Fibroblast of skin of right biceps (primary cell): ENCODE measurements around the gene PAGR1.
"Not testable (repeated sequence)": the region's sequence is repeated elsewhere in the genome, so short reads cannot be mapped to it uniquely, and the experiment has no call there.

Experiments used
- DNase-seq: peaks from one replicate; pipeline ENCODE4 v3.0.0-alpha.2; 2013

Gene PAGR1

DNA sequence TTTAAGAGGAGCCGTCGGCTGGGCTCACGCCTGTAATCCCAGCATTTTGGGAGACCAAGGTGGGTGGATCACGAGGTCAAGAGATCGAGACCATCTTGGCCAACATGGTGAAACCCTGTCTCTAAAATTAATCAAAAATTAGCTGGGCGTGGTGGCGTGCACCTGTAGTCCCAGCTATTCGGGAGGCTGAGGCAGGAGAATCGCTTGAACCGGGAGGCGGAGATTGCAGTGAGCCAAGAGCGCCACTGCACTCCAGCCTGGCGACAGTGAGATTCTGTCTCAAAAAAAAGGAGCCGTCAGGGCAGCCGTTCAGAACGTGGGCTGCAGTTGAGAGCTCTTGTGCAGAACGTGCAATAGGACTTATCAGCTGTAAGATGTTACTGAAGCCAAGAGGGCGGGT is 22.8 kb upstream of the PAGR1 start:
- not testable (repeated sequence) for DNase-seq

GRCh38 chr16:29794231-29794710 is 21.7 kb upstream of the PAGR1 start:
- no peak for DNase-seq

DNA sequence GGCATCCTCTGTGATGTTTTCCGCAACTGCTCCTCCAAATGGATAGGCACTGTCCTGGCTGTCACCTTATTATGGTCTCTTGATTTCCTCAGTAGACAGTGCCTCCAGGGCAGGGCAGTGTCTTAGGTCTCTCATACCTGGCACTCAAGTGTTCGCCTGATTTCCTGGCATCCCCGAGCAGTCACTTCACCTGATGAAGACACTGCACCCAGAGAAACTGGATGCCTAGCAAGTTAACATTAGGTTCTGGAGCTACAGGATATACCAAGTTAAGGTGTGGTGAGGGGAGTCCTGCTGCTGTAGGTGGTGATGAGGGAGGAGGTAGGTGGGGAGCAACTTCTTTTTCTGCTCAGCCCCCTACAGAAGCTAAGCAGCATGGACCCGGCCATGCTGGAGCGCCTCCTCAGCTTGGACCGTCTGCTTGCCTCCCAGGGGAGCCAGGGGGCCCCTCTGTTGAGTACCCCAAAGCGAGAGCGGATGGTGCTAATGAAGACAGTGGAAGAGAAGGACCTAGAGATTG is 13.5 kb upstream of the PAGR1 start:
- no peak for DNase-seq

DNA sequence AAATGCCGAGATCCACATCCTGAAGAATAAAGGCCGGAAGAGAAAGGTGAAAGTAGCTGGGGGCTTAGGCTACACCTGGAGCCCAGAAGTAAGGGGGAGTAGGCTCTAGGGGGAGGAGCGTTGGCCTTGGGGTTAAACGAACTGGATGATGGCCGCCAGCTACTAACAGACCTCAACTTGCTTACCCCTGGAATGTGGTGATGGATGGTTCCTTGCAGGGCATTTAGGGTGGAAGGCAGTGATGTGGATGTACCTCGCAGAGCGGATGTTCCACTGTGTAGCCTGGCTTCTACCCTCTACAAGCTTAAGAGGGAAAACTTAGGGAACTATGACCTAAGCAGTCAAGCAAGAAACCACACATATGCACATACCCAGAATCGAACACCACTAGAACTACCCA is 11.9 kb upstream of the PAGR1 start:
- no peak for DNase-seq

DNA sequence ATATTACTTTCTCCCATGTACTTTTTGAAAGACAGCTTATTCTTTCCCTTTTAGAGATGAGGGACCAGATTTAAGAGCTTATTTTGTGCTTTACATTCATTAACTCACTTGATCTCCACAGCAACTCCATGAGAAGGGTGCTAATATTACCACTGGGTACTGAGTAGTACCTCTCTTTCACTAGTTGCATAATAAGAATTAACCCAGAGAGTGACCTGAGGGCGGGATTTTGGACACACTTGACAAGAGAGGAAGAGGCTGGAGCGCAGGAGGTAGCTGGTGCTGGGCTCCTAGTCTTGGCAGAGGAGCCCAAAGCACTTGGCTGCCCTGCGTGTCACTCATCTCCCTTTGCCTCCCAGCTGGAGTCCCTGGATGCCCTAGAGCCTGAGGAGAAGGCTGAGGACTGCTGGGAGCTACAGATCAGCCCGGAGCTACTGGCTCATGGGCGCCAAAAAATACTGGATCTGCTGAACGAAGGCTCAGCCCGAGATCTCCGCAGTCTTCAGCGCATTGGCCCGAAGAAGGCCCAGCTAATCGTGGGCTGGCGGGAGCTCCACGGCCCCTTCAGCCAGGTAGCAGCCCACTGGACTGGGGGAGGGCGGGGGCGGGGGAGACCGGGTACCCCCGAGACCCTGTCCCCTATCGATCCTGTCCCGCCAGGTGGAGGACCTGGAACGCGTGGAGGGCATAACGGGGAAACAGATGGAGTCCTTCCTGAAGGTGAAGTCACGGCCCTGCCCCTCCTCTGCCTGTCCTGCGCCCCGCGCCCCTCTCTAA is 11.3 kb upstream of the PAGR1 start:
- no peak for DNase-seq

- peak; percentile 98 for DNase-seq
Observed at GRCh38 chr16:29805232-29806098, 10.5 kb upstream of the PAGR1 start.

- DNase-seq = no peak
Observed at GRCh38 chr16:29806099-29806579, 9.8 kb upstream of the PAGR1 start, which contains the start of gene MAZ. TSS of gene MAZ (plus strand) at chr16:29806529. CDS start at chr16:29806702, 173 bp downstream.

GRCh38 chr16:29806641-29807425 is 9.1 kb upstream of the PAGR1 start:
- peak; percentile 71 for DNase-seq

GRCh38 chr16:29807426-29808218 is 8.3 kb upstream of the PAGR1 start:
- DNase-seq = peak; percentile 95

DNA sequence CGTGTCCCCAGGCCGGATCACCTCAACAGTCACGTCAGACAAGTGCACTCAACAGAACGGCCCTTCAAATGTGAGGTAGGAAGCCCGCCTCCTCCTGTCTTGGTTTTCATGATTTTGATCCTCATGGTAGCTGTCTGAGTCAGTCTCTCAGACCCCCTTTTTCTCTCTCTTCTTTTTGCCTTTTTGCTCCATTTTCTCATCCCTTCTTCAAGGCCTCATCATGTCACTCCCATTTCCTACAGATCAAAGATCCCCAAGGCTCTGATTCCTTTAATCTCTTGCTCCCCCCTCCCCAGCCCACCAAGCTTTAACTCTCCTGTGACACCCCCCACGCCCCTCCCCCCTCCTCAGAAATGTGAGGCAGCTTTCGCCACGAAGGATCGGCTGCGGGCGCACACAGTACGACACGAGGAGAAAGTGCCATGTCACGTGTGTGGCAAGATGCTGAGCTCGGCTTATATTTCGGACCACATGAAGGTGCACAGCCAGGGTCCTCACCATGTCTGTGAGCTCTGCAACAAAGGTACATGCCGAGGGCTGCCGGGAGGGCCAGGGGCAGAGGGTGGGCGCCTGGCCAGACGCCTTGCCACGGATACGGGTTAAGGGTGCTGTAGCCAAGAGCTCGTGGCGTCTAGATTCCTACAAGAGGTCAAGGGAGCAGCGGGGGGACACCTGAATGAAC is 7.6 kb upstream of the PAGR1 start:
- no peak for DNase-seq

GRCh38 chr16:29809031-29809747 is 6.8 kb upstream of the PAGR1 start:
- DNase-seq = no peak

DNA sequence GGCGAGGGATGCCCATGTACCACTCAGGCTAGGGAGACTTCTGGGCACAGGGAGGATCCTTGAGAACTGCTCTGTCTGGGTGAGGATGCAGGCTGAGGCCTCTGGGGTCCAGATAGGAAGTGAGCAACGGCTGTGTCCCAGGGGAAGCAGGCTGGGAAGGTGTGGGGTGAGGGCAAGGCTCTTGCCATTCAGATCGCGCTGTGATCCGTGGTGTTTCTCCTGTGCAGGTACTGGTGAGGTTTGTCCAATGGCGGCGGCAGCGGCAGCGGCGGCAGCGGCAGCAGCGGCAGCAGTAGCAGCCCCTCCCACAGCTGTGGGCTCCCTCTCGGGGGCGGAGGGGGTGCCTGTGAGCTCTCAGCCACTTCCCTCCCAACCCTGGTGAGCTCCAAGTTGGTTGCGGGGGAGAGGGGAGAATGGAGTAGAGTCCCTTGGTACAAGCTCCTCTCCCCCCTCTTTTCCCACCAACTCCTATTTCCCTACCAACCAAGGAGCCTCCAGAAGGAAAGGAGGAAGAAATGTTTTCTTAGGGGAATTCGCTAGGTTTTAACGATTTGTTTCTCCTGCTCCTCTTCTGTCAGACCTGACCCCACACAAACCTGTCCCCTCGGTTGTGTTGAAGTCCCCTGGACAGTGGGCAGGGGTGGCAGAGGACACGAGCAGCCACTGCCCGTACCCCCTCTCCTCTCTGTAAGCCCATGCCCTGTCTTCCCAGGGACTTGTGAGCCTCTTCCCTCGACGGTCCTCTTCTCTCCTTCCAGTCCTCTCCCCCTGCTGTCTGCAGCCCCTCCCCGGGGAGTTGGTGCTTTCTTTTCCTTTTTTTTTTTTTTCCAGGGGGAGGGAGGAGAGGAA is 5.9 kb upstream of the PAGR1 start:
- peak; percentile 31 for DNase-seq

DNA sequence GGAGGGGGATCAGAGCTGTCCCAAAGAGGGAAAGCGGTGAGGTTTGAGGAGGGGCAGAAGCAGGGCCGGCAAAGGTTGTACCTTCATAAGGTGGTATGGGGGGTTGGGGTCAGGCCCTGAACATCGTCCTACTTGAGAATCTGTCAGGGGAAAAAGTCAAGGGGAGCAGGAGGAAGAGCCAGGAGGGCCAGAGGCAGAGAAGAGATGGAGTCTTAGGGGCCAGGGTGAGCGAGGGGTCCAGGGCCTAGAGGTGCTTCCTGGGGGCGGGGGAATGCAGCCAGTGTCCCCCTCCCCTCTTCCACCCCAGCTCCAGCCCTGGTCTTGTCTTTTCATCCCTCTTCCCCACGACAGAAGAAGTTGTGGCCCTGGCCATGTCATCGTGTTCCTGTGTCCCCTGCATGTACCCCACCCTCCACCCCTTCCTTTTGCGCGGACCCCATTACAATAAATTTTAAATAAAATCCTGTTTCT is 5.2 kb upstream of the PAGR1 start:
- DNase-seq = no peak

- peak; percentile 97 for DNase-seq
Observed at GRCh38 chr16:29811170-29811895, 4.6 kb upstream of the PAGR1 start.

- peak; percentile 66 for DNase-seq
Observed at GRCh38 chr16:29811896-29812665, 3.9 kb upstream of the PAGR1 start, which contains the start of gene PRRT2. TSS of gene PRRT2 (plus strand) at chr16:29812193. CDS start at chr16:29813055, 862 bp downstream.

DNA sequence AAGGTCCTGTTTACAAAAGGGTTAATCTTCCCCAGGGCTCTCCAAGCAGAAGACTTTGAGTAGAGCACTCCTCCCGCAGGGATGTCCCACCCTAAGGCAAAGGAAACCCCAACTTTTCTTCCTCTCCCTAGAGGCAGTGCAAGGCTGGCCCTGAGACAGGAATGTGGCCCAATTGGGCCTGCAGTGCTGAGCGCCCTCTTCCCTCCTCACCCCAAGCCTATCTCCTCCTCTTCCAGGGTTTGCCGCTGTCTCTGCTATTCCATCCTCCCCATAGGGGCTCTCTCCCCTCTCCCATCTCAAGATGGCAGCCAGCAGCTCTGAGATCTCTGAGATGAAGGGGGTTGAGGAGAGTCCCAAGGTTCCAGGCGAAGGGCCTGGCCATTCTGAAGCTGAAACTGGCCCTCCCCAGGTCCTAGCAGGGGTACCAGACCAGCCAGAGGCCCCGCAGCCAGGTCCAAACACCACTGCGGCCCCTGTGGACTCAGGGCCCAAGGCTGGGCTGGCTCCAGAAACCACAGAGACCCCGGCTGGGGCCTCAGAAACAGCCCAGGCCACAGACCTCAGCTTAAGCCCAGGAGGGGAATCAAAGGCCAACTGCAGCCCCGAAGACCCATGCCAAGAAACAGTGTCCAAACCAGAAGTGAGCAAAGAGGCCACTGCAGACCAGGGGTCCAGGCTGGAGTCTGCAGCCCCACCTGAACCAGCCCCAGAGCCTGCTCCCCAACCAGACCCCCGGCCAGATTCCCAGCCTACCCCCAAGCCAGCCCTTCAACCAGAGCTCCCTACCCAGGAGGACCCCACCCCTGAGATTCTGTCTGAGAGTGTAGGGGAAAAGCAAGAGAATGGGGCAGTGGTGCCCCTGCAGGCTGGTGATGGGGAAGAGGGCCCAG is 3.0 kb upstream of the PAGR1 start:
- no peak for DNase-seq
